Spleen (tissue), 7 donors: ENCODE measurements around the gene PRDM16.

Experiments
- POLR2AphosphoS5 ChIP-seq, 3 donors: sonication (generic); formaldehyde crosslinking; IDR thresholded peaks; one replicate each; pipeline ENCODE4 v1.5.1; 2017; ENCODE audit warnings: antibody characterized with exemption in 3 of 3
- TF ChIP-seq, protein P1 (sequence below), 11 experiments: fragments of 200-600 bp in 7 of 11; fragments of 450-650 bp in 4 of 11; sonication (generic) in 4 of 11; IDR thresholded peaks in 8 of 11; conservative IDR thresholded peaks in 3 of 11; 1 replicate in 7 of 11; 2 replicates in 4 of 11; pipeline versions ENCODE4 v1.4.0 to v1.8.0; 2016 to 2021; ENCODE audit warnings: antibody characterized with exemption in 11 of 11, inconsistent platforms in 4 of 11, mild to moderate bottlenecking in 1 of 11
- donor health status: DM: no; HTN: no; CAD: no; lungs with moderate emphysema.
- donor health status: DM: no; HTN: no; CAD: no.
- donor health status: DM: no; HTN: no; CAD: no.

DNA sequence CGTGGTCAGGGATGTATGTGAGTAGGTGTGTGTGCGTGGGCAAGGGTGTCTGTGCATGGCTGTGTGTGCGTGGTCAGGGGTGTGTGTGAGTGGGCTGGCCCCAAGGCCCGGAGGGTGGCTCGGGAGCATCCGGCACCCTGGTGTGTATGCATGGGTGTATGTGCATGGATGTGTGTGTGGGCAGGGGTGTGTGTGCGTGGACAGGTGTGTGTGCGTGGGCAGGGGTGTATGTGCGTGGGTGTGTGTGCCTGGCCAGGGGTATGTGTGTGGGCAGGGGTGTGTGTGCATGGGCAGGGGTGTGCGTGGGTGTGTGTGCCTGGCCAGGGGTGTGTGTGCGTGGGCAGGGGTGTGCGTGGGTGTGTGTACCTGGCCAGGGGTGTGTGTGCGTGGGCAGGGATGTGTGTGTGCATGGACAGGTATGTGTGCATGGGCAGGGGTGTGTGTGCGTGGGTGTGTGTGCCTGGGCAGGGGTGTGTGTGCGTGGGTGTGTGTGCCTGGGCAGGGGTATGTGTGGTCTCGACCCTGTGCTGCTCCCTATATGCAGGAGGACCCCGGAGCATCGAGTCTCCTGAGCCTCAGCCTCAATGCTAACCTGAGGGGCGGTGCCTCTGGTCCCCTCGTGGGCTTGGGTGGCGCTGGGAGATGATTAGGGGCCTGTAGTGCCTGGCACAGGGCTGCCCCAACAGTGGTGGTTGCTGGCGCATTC is 401.8 kb downstream of the PRDM16 start:
- TF ChIP-seq, protein P1, sequence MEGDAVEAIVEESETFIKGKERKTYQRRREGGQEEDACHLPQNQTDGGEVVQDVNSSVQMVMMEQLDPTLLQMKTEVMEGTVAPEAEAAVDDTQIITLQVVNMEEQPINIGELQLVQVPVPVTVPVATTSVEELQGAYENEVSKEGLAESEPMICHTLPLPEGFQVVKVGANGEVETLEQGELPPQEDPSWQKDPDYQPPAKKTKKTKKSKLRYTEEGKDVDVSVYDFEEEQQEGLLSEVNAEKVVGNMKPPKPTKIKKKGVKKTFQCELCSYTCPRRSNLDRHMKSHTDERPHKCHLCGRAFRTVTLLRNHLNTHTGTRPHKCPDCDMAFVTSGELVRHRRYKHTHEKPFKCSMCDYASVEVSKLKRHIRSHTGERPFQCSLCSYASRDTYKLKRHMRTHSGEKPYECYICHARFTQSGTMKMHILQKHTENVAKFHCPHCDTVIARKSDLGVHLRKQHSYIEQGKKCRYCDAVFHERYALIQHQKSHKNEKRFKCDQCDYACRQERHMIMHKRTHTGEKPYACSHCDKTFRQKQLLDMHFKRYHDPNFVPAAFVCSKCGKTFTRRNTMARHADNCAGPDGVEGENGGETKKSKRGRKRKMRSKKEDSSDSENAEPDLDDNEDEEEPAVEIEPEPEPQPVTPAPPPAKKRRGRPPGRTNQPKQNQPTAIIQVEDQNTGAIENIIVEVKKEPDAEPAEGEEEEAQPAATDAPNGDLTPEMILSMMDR (IDR thresholded peaks at IDR 0.05 in 8 of 11, conservative IDR thresholded peaks at IDR 0.05 in 3 of 11), result no peak
- no peak for TF ChIP-seq POLR2AphosphoS5 (IDR thresholded peaks at IDR 0.05)
